ENCODE measurements around the gene CDK14. TPM values are rescaled to one million over a fixed set of nuclear protein-coding genes. Genes with fewer than 3 reads are reported as not detected.

Gene CDK14
- total and polyA plus RNA-seq, 2 of the 8 experiments (the other 6 are each of a cell fraction or from before 2014, with no cell fraction given) = 5.5 to 47.3 TPM

DNA sequence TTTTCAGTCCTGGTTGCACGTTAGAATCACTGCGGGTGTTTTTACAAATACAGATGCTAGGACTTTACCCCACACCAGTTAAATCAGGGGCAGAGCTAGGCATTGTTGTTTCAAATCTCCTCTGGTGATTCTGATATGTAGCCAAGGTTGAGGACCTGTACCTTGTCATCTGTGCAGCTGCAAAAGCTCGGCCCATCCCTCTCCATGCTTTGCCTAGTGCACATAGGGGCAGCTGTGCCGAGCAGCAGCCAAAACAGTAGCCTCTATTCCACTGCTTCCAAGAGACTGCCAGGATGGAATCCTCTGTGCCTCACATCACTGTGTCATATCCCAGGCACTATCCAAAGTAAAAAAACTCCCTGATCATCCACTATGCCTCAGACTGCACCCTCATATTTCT lies 181.3 kb downstream of the CDK14 start:
- no peaks in the 10 kb centered on the region for H3K9me3 ChIP-seq (ENCODE audit: insufficient read depth in 2 of 2, low read depth in 1 of 2, low read length in 1 of 2)
- H2BK120ac ChIP-seq (replicated peaks; ENCODE audit: low read depth, low read length) = no peak overlapping the region
- no peak overlapping the region for H2AK5ac ChIP-seq (ENCODE audit: low read depth, low read length)
- H2AFZ ChIP-seq (ENCODE audit: low read length) = no peak overlapping the region
- TF ChIP-seq SP2 (IDR thresholded peaks at IDR 0.05; ENCODE audit: low read length) (no peak), GTF2F1 (IDR thresholded peaks at IDR 0.05; ENCODE audit: borderline replicate concordance, low read depth, low read length) (no peak)
- no peak overlapping the region for H2BK20ac ChIP-seq (ENCODE audit: low read length)
- H3K27ac ChIP-seq (ENCODE audit: low read depth, low read length) = no peak overlapping the region
- H4K5ac ChIP-seq (ENCODE audit: insufficient read length, low read depth, low read length) = no peak overlapping the region
- H3K18ac ChIP-seq (ENCODE audit: extremely low read depth, low read length) = no peak overlapping the region
- FAIRE-seq = no peak
- no peak overlapping the region for H4K8ac ChIP-seq (ENCODE audit: extremely low read depth, insufficient read depth, low read length)
- no peak overlapping the region for H2BK12ac ChIP-seq (ENCODE audit: low read depth, low read length)
- no peaks in the 10 kb centered on the region for H3K27me3 ChIP-seq (replicated peaks in 1 of 4; ENCODE audit: control insufficient read depth in 3 of 4, extremely low read depth in 1 of 4, insufficient read depth in 3 of 4, low read length in 3 of 4)
- H3K23ac ChIP-seq (ENCODE audit: insufficient read length) = no peak overlapping the region
- no peaks in the 10 kb centered on the region for H3K36me3 ChIP-seq (ENCODE audit: control insufficient read depth in 2 of 4, insufficient read depth in 4 of 4, low read length in 3 of 4)
- no peak overlapping the region for H2BK5ac ChIP-seq (ENCODE audit: low read depth, low read length)
- no peaks in the 10 kb centered on the region for H3K79me2 ChIP-seq (ENCODE audit: control insufficient read depth in 1 of 2, insufficient read depth in 2 of 2, low read length in 2 of 2)
- H3K4me2 ChIP-seq (ENCODE audit: insufficient read depth in 1 of 2, low read depth in 2 of 2, low read length in 2 of 2) = no peak overlapping the region
- H3K56ac ChIP-seq (replicated peaks; ENCODE audit: insufficient read length, low read depth, low read length) = no peak overlapping the region
- no peaks in the 10 kb centered on the region for H3K23me2 ChIP-seq (ENCODE audit: low read depth, low read length)
- no peak overlapping the region for H3K4ac ChIP-seq (replicated peaks; ENCODE audit: insufficient read length, low read depth, low read length)
- no peaks in the 10 kb centered on the region for H3K79me1 ChIP-seq (ENCODE audit: low read depth, low read length)
- H3K4me3 ChIP-seq (ENCODE audit: extremely low read depth in 1 of 4, insufficient read depth in 2 of 4, low read depth in 3 of 4, low read length in 4 of 4) = no peak overlapping the region
- ChIA-PET CTCF (ENCODE audit: partially characterized antibody) (interaction anchor here (0.6 to 1.4 kb wide), 2 partner anchors 13 to 258 kb away, joined by 3 to 5 read pairs; no protein-coding TSS in a partner anchor), POLR2A (ENCODE audit: partially characterized antibody) (no interaction called here)
- H2BK15ac ChIP-seq (ENCODE audit: low read length) = no peak overlapping the region
- no peaks in the 10 kb centered on the region for H3K4me1 ChIP-seq (replicated peaks in 1 of 4; ENCODE audit: control insufficient read depth in 3 of 4, insufficient read depth in 4 of 4, low read length in 3 of 4)
- WGBS, 2 experiments (ENCODE audit: extremely low coverage in 1 of 2, insufficient coverage in 1 of 2, insufficient read length in 1 of 2, insufficient replicate concordance in 2 of 2, low coverage in 1 of 2, low lambda C conversion rate in 2 of 2, missing lambda C conversion rate in 1 of 2) = 71% methylated on average over 4 of the region's 4 CpGs; no CpG with 5 or more reads in 1 of the 2 experiments
- H4K91ac ChIP-seq (replicated peaks; ENCODE audit: insufficient read length, low read length) = no peak overlapping the region
- H3K9ac ChIP-seq (replicated peaks in 1 of 4; ENCODE audit: extremely low read depth in 1 of 4, low read depth in 3 of 4, low read length in 3 of 4) = no peak overlapping the region
- H3K14ac ChIP-seq (ENCODE audit: insufficient read length) = no peak overlapping the region
- no peak for DNase-seq (ENCODE audit: low read depth in 1 of 2, low spot score in 2 of 2)
- no peaks in the 10 kb centered on the region for H4K20me1 ChIP-seq (replicated peaks in 1 of 2; ENCODE audit: control insufficient read depth in 1 of 2, insufficient read depth in 2 of 2, low read length in 2 of 2)
